Daoy (cell line): ENCODE results near the gene NADSYN1. TPM values are rescaled to one million over a fixed set of nuclear protein-coding genes. Genes with fewer than 3 reads are reported as not detected.

Experiments
- DNase-seq: peaks from one replicate; pipeline ENCODE4 v3.0.0-alpha.2; 2015; ENCODE audit warnings: low read depth
- total RNA-seq: library from RNA; depleted of rRNA; stranded (reverse); fragments of >200 nt; shearing (Covaris generic); gene quantifications from 2 replicates; pipeline ENCODE4 v1.2.3, GENCODE V29; 2014; rRNA removed

Gene NADSYN1
- total RNA-seq, 1 experiment from 2014 or later = 21.1 TPM

DNA sequence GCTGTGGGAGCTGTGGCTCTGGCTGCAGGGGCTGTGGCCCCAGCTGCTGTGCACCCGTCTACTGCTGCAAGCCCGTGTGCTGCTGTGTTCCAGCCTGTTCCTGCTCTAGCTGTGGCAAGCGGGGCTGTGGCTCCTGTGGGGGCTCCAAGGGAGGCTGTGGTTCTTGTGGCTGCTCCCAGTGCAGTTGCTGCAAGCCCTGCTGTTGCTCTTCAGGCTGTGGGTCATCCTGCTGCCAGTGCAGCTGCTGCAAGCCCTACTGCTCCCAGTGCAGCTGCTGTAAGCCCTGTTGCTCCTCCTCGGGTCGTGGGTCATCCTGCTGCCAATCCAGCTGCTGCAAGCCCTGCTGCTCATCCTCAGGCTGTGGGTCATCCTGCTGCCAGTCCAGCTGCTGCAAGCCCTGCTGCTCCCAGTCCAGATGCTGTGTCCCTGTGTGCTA lies 95.7 kb downstream of the NADSYN1 start:
- DNase-seq = no peak

Other genes starting within 250 kb of the NADSYN1 start
- 0.06 and 0.29 TPM in 2 replicates for gene SHANK2, start 200.6 kb upstream of the NADSYN1 start, total RNA-seq
- 34.9 and 39.2 TPM in 2 replicates for gene DHCR7, start 4.8 kb upstream of the NADSYN1 start, total RNA-seq
- not detected in 2 replicates for gene KRTAP5-7, start 74.1 kb downstream of the NADSYN1 start, total RNA-seq
- gene KRTAP5-8, start 84.8 kb downstream of the NADSYN1 start, total RNA-seq = not detected in 2 replicates
- gene KRTAP5-9, start 95.2 kb downstream of the NADSYN1 start, total RNA-seq = not detected in 2 replicates
- gene KRTAP5-10, start 112.4 kb downstream of the NADSYN1 start, total RNA-seq = not detected in 2 replicates
- gene KRTAP5-11, start 129.7 kb downstream of the NADSYN1 start, total RNA-seq = not detected in 2 replicates